H1 (cell line): ENCODE measurements around the gene P2RY11. TPM values are rescaled to one million over a fixed set of nuclear protein-coding genes. Genes with fewer than 3 reads are reported as not detected.

ENCODE experiments used
- CTCF ChIA-PET: fragments of 300-600 bp; sonication (Branson Sonifier 250); formaldehyde crosslinking; loops from one replicate; lab custom pipeline; 2021; ENCODE audit not compliant: partially characterized antibody; lab: Charles Lee
- POLR2A ChIA-PET: fragments of 300-600 bp; sonication (Branson Sonifier 250); formaldehyde crosslinking; loops from one replicate; lab custom pipeline; 2021; ENCODE audit warnings: inconsistent platforms; ENCODE audit not compliant: partially characterized antibody; lab: Charles Lee
- DNase-seq, 2 experiments: peaks; one replicate each; pipeline versions ENCODE4 v3.0.0 to v3.0.0-alpha.2; 2010 to 2022; ENCODE audit warnings: low spot score in 2 of 2, low read depth in 1 of 2, mixed read lengths in 1 of 2
- FAIRE-seq: peaks from 2 replicates; lab custom pipeline; 2011; peaks lifted over from hg19 to GRCh38; lab: Jason Lieb, UNC
- H2AFZ ChIP-seq: 2 replicates; pipeline ENCODE4 v1.8.1; 2012; ENCODE audit warnings: low read length, inconsistent platforms
- H2AK5ac ChIP-seq: 2 replicates; pipeline ENCODE4 v1.6.1; 2013; ENCODE audit warnings: low read depth, low read length
- H2BK120ac ChIP-seq: replicated peaks from 2 replicates; pipeline ENCODE3; 2013; ENCODE audit warnings: low read depth, low read length, inconsistent platforms
- H2BK12ac ChIP-seq: 2 replicates; pipeline ENCODE4 v1.6.1; 2013; ENCODE audit warnings: low read depth, low read length
- H2BK15ac ChIP-seq: 2 replicates; pipeline ENCODE4 v1.6.1; 2013; ENCODE audit warnings: low read length
- H2BK20ac ChIP-seq: 2 replicates; pipeline ENCODE4 v1.6.1; 2013; ENCODE audit warnings: low read length
- H2BK5ac ChIP-seq: 2 replicates; pipeline ENCODE4 v1.6.1; 2013; ENCODE audit warnings: low read depth, low read length
- H3K14ac ChIP-seq: 2 replicates; pipeline ENCODE4 v1.6.1; 2013; ENCODE audit warnings: inconsistent platforms; ENCODE audit not compliant: insufficient read length
- H3K18ac ChIP-seq: 2 replicates; pipeline ENCODE4 v1.6.1; 2013; ENCODE audit warnings: low read length; ENCODE audit errors: extremely low read depth
- H3K23ac ChIP-seq: 2 replicates; pipeline ENCODE4 v1.6.1; 2013; ENCODE audit warnings: inconsistent platforms; ENCODE audit not compliant: insufficient read length
- H3K23me2 ChIP-seq: 2 replicates; pipeline ENCODE4 v1.6.1; 2013; ENCODE audit warnings: low read depth, low read length
- H3K27ac ChIP-seq: 2 replicates; pipeline ENCODE4 v1.6.1; 2011; ENCODE audit warnings: low read depth, low read length, inconsistent platforms
- H3K27me3 ChIP-seq, 4 experiments: replicated peaks in 1 of 4; 1 replicate in 1 of 4; 2 replicates in 3 of 4; pipeline versions ENCODE4 v1.6.1 to v1.8.1; 2011 to 2013; ENCODE audit warnings: low read length in 3 of 4, mild to moderate bottlenecking in 3 of 4, inconsistent platforms in 2 of 4, mixed read lengths in 2 of 4, moderate library complexity in 1 of 4; ENCODE audit not compliant: control insufficient read depth in 3 of 4, insufficient read depth in 3 of 4; ENCODE audit errors: extremely low read depth in 1 of 4
- H3K36me3 ChIP-seq, 4 experiments: 2 replicates each; pipeline versions ENCODE4 v1.6.1 to v1.8.1; 2011 to 2013; ENCODE audit warnings: mild to moderate bottlenecking in 4 of 4, low read length in 3 of 4, moderate library complexity in 2 of 4, control low read depth in 1 of 4, inconsistent platforms in 1 of 4; ENCODE audit not compliant: insufficient read depth in 4 of 4, control insufficient read depth in 2 of 4
- H3K4ac ChIP-seq: replicated peaks from 2 replicates; pipeline ENCODE3; 2013; ENCODE audit warnings: low read length, low read depth, mixed read lengths, inconsistent platforms; ENCODE audit not compliant: insufficient read length
- H3K4me1 ChIP-seq, 4 experiments: replicated peaks in 1 of 4; 1 replicate in 1 of 4; 2 replicates in 3 of 4; pipeline versions ENCODE4 v1.6.1 to v1.8.1; 2011 to 2013; ENCODE audit warnings: low read length in 3 of 4, inconsistent platforms in 2 of 4, mixed read lengths in 1 of 4; ENCODE audit not compliant: insufficient read depth in 4 of 4, control insufficient read depth in 3 of 4
- H3K4me2 ChIP-seq, 2 experiments: 2 replicates each; pipeline versions ENCODE4 v1.6.1 to v1.8.1; 2011 to 2013; ENCODE audit warnings: low read depth in 2 of 2, low read length in 2 of 2, control low read depth in 1 of 2, inconsistent platforms in 1 of 2, mild to moderate bottlenecking in 1 of 2; ENCODE audit not compliant: insufficient read depth in 1 of 2
- H3K4me3 ChIP-seq, 4 experiments: fragments of 200-600, 300-600 bp in 1 of 4; sonication (generic), shearing (Covaris generic), sonication (Bioruptor Twin) in 1 of 4; 2 replicates each; pipeline versions ENCODE4 v1.5.1 to v1.8.1; 2011 to 2016; ENCODE audit warnings: low read length in 4 of 4, low read depth in 3 of 4, control low read depth in 2 of 4, inconsistent platforms in 2 of 4, mild to moderate bottlenecking in 2 of 4, mixed read lengths in 1 of 4, moderate library complexity in 1 of 4; ENCODE audit not compliant: insufficient read depth in 2 of 4; ENCODE audit errors: extremely low read depth in 1 of 4
- H3K56ac ChIP-seq: replicated peaks from 2 replicates; pipeline ENCODE3; 2013; ENCODE audit warnings: low read depth, mild to moderate bottlenecking, mixed read lengths, low read length, inconsistent platforms; ENCODE audit not compliant: insufficient read length
- H3K79me1 ChIP-seq: 2 replicates; pipeline ENCODE4 v1.6.1; 2013; ENCODE audit warnings: low read depth, low read length, control low read depth
- H3K79me2 ChIP-seq, 2 experiments: 2 replicates each; pipeline versions ENCODE4 v1.6.1 to v1.8.1; 2012 to 2013; ENCODE audit warnings: low read length in 2 of 2, mild to moderate bottlenecking in 2 of 2, inconsistent platforms in 1 of 2; ENCODE audit not compliant: insufficient read depth in 2 of 2, control insufficient read depth in 1 of 2
- H3K9ac ChIP-seq, 4 experiments: replicated peaks in 1 of 4; 1 replicate in 1 of 4; 2 replicates in 3 of 4; pipeline versions ENCODE4 v1.6.1 to v1.8.1; 2011 to 2013; ENCODE audit warnings: low read depth in 3 of 4, low read length in 3 of 4, control low read depth in 2 of 4, mild to moderate bottlenecking in 2 of 4, moderate library complexity in 2 of 4, inconsistent platforms in 1 of 4; ENCODE audit errors: extremely low read depth in 1 of 4
- H3K9me3 ChIP-seq, 2 experiments: 2 replicates each; pipeline versions ENCODE4 v1.6.1 to v1.8.1; 2012 to 2013; ENCODE audit warnings: mild to moderate bottlenecking in 2 of 2, moderate library complexity in 2 of 2, control low read depth in 1 of 2, inconsistent platforms in 1 of 2, low read depth in 1 of 2, low read length in 1 of 2, mixed read lengths in 1 of 2; ENCODE audit not compliant: insufficient read depth in 2 of 2
- H4K20me1 ChIP-seq, 2 experiments: replicated peaks in 1 of 2; 2 replicates each; pipeline versions ENCODE3 to v1.8.1; 2011 to 2013; ENCODE audit warnings: inconsistent platforms in 2 of 2, low read length in 2 of 2, mild to moderate bottlenecking in 1 of 2; ENCODE audit not compliant: insufficient read depth in 2 of 2, control insufficient read depth in 1 of 2
- H4K5ac ChIP-seq: 2 replicates; pipeline ENCODE4 v1.6.1; 2013; ENCODE audit warnings: low read length, low read depth, mixed read lengths, inconsistent platforms; ENCODE audit not compliant: insufficient read length
- H4K8ac ChIP-seq: 2 replicates; pipeline ENCODE4 v1.8.0; 2013; ENCODE audit warnings: mild to moderate bottlenecking, moderate library complexity, low read length, inconsistent platforms; ENCODE audit not compliant: insufficient read depth; ENCODE audit errors: extremely low read depth
- H4K91ac ChIP-seq: replicated peaks from 2 replicates; pipeline ENCODE3; 2013; ENCODE audit warnings: low read length, mixed read lengths, inconsistent platforms; ENCODE audit not compliant: insufficient read length
- BACH1 ChIP-seq: IDR thresholded peaks from 2 replicates; pipeline ENCODE4 v1.6.1; 2012; ENCODE audit warnings: low read length, improper control_type of control experiment
- SP2 ChIP-seq: IDR thresholded peaks from 2 replicates; pipeline ENCODE4 v1.6.1; 2012; ENCODE audit warnings: mild to moderate bottlenecking, low read length, inconsistent platforms
- SRF ChIP-seq: IDR thresholded peaks from 2 replicates; pipeline ENCODE4 v1.6.1; 2011; ENCODE audit warnings: mild to moderate bottlenecking, low read depth, low read length, moderate library complexity
- WGBS, 2 experiments: shearing (Covaris generic) in 1 of 2; methylation state at CpG; one replicate each; pipeline versions ENCODE4 v1.1.6 to v1.1.7; 2013 to 2015; ENCODE audit warnings: low lambda C conversion rate in 2 of 2, mixed read lengths in 2 of 2, inconsistent platforms in 1 of 2, low coverage in 1 of 2, missing lambda C conversion rate in 1 of 2; ENCODE audit not compliant: insufficient replicate concordance in 2 of 2, insufficient coverage in 1 of 2, insufficient read length in 1 of 2; ENCODE audit errors: extremely low coverage in 1 of 2, missing lambda C conversion rate in 1 of 2; 5-methylcytosine and 5-hydroxymethylcytosine counted together
- polyA plus RNA-seq, 7 experiments: library from polyadenylated mRNA; depleted of rRNA in 3 of 7; stranded (reverse) in 5 of 7; unstranded in 2 of 7; fragments of >200 nt in 5 of 7; fragments of 200-250 nt in 2 of 7; gene quantifications; 1 replicate in 5 of 7; 2 replicates in 1 of 7; 4 replicates in 1 of 7; pipeline versions ENCODE4 v1.2.1 to v1.2.3, GENCODE V29; 2011 to 2013; ENCODE audit warnings: missing spikeins in 2 of 7, mixed read lengths in 2 of 7
- total RNA-seq: library from RNA; stranded (reverse); fragmentation: NEBNext Ultra II Directional; extraction: Animal tissue kit (Norgen Biotek cat#: 25700); gene quantifications from 2 replicates; pipeline ENCODE4 v1.2.1, GENCODE V29; 2021

Gene P2RY11
- total and polyA plus RNA-seq, 2 of the 8 experiments (the other 6 are each of a cell fraction or from before 2014, with no cell fraction given): 9.2 to 18.0 TPM

DNA sequence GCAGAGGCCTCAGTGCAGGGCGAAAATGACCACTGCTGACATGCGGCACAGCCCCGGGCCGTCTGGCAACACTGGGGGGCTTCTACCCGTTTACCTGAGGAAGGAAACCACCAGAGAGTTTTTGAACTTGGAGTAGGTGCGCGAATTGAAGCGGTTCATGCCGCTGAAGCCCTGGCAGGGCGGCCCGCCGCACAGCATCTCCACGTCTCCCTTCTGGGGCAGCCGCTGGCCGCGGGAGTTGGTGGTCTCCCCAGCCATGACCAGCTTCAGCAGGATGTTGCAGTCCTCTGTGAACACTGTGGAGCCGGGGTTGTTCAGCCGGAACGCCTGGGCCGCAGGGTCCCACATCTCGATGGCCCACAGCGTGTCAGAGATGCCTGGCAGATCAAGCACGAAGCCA is 28.5 kb downstream of the P2RY11 start:
- Histone ChIP-seq H3K23me2 (no peaks in the 10 kb centered on the region), H3K9ac (no peak overlapping the region), H4K5ac (no peak overlapping the region), H3K4me1 (no peaks in the 10 kb centered on the region), H2BK12ac (no peak overlapping the region), H3K4me3 (no peak overlapping the region), H3K27ac (no peak overlapping the region), H2BK20ac (no peak overlapping the region), H4K20me1 (peaks cover 8 to 30% of the 10 kb centered on the region in 2 experiments), H3K27me3 (no peaks in the 10 kb centered on the region), H4K91ac (no peak overlapping the region), H3K79me1 (no peaks in the 10 kb centered on the region), H3K4ac (no peak overlapping the region), H3K23ac (no peak overlapping the region), H2BK5ac (no peak overlapping the region), H3K18ac (no peak overlapping the region), H2AFZ (no peak overlapping the region), H3K79me2 (no peaks in the 10 kb centered on the region), H4K8ac (no peak overlapping the region), H3K9me3 (no peaks in the 10 kb centered on the region), H2BK120ac (no peak overlapping the region), H3K36me3 (peaks cover 56 to 98% (median 91%) of the 10 kb centered on the region in 4 experiments), H2AK5ac (no peak overlapping the region), H3K4me2 (no peak overlapping the region), H3K14ac (no peak overlapping the region), H2BK15ac (no peak overlapping the region), H3K56ac (no peak overlapping the region)
- FAIRE-seq (no peak), DNase-seq (no peak)
- TF ChIP-seq BACH1 (no peak), SRF (no peak), SP2 (no peak)
- ChIA-PET CTCF (interaction anchor here (0.6 to 1.3 kb wide), 7 partner anchors 8 to 412 kb away, joined by 3 read pairs; no protein-coding TSS in a partner anchor), POLR2A (interaction anchor here (1.0 to 29.1 kb wide), 2 partner anchors 23 to 30 kb away, joined by 3 to 412 read pairs; partner anchors contain the start of genes ANGPTL6, P2RY11 and PPAN)
- 92% methylated on average over 23 of the region's 23 CpGs; no CpG with 5 or more reads in 1 of the 2 experiments for WGBS, 2 experiments
